Neural progenitor cell (in vitro differentiated cells): ENCODE measurements around the gene ADAMTS19.

Source experiments
- EZH2phosphoT487 ChIP-seq: fragments of 200-600 bp; sonication (generic); IDR thresholded peaks from 2 replicates; pipeline ENCODE4 v1.6.1; 2017; ENCODE audit warnings: antibody characterized with exemption
- TF ChIP-seq, protein P1 (sequence below): fragments of 200-600 bp; sonication (generic); IDR thresholded peaks from 2 replicates; pipeline ENCODE4 v1.5.1; 2017; ENCODE audit warnings: antibody characterized with exemption, mild to moderate bottlenecking

DNA sequence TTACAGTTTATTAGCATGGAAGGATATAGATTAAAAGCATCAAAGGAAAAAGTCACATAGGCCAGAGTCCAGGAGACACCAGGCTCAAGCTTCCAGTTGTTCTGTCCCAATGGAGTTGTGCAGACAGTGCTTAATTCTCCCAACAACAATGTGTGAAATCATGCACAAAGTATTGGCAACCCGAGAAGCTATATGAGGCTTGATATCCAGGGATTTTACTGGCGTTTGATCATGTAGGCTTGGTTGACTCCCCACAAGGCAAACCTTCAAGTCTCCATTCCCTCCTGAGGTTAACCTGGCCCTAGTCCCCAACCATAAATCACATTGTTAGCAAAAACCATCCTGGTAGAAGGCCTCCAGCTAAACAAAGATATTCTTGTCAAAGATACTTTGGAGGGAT is 141.5 kb downstream of the ADAMTS19 start:
- TF ChIP-seq, protein P1, sequence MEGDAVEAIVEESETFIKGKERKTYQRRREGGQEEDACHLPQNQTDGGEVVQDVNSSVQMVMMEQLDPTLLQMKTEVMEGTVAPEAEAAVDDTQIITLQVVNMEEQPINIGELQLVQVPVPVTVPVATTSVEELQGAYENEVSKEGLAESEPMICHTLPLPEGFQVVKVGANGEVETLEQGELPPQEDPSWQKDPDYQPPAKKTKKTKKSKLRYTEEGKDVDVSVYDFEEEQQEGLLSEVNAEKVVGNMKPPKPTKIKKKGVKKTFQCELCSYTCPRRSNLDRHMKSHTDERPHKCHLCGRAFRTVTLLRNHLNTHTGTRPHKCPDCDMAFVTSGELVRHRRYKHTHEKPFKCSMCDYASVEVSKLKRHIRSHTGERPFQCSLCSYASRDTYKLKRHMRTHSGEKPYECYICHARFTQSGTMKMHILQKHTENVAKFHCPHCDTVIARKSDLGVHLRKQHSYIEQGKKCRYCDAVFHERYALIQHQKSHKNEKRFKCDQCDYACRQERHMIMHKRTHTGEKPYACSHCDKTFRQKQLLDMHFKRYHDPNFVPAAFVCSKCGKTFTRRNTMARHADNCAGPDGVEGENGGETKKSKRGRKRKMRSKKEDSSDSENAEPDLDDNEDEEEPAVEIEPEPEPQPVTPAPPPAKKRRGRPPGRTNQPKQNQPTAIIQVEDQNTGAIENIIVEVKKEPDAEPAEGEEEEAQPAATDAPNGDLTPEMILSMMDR = no peak
- TF ChIP-seq EZH2phosphoT487 = no peak
